Activated CD8-positive, alpha-beta memory T cell treated with anti-CD3 and anti-CD28 coated beads for 24 hours (primary cell): ENCODE measurements around the gene KIF20A.
"Not testable (repeated sequence)": the region's sequence is repeated elsewhere in the genome, so short reads cannot be mapped to it uniquely, and the experiment has no call there.

Source experiments
- DNase-seq: peaks from one replicate; pipeline ENCODE4 v3.0.0-alpha.2; 2020

KIF20A gene

GRCh38 chr5:138178516-138179276, at the start of gene KIF20A, which contains the start of gene BRD8:
Gene KIF20A (plus strand): TSS chr5:138179112. CDS start chr5:138179681, 569 bp downstream.
Gene BRD8 (minus strand): TSS chr5:138178630. CDS start chr5:138178614, 16 bp downstream.
- DNase-seq, result peak; percentile 91

- DNase-seq, result no peak
Observed at GRCh38 chr5:138129347-138129746, 49.6 kb upstream of the KIF20A start.

GRCh38 chr5:138132543-138132942, 46.4 kb upstream of the KIF20A start:
- no peak for DNase-seq

- no peak for DNase-seq
Observed at GRCh38 chr5:138138949-138139780, 39.7 kb upstream of the KIF20A start, which contains the start of gene NME5. Gene NME5 (minus strand): TSS chr5:138139428. CDS start chr5:138138780, 648 bp downstream.

- no peak for DNase-seq
Observed at GRCh38 chr5:138139781-138140090, 39.2 kb upstream of the KIF20A start.

- no peak for DNase-seq
Observed at GRCh38 chr5:138140268-138140667, 38.6 kb upstream of the KIF20A start.

- no peak for DNase-seq
Observed at GRCh38 chr5:138141734-138142133, 37.2 kb upstream of the KIF20A start.

GRCh38 chr5:138143578-138143977, 35.3 kb upstream of the KIF20A start:
- DNase-seq, result not testable (repeated sequence)

GRCh38 chr5:138148811-138149210, 30.1 kb upstream of the KIF20A start:
- DNase-seq, result no peak

GRCh38 chr5:138149530-138149929, 29.4 kb upstream of the KIF20A start:
- DNase-seq, result no peak

GRCh38 chr5:138155977-138156376, 22.9 kb upstream of the KIF20A start:
- not testable (repeated sequence) for DNase-seq

- no peak for DNase-seq
Observed at GRCh38 chr5:138157626-138158025, 21.3 kb upstream of the KIF20A start.

- DNase-seq, result no peak
Observed at GRCh38 chr5:138159666-138160065, 19.2 kb upstream of the KIF20A start.

- DNase-seq, result no peak
Observed at GRCh38 chr5:138160706-138161105, 18.2 kb upstream of the KIF20A start.

- no peak for DNase-seq
Observed at GRCh38 chr5:138163721-138164120, 15.2 kb upstream of the KIF20A start.

GRCh38 chr5:138169124-138169523, 9.8 kb upstream of the KIF20A start:
- DNase-seq, result no peak

- DNase-seq, result no peak
Observed at GRCh38 chr5:138170299-138170698, 8.6 kb upstream of the KIF20A start.

GRCh38 chr5:138177941-138178515, 884 bp upstream of the KIF20A start:
- DNase-seq, result no peak

- no peak for DNase-seq
Observed at GRCh38 chr5:138179277-138179857, 455 bp downstream of the KIF20A start.

- no peak for DNase-seq
Observed at GRCh38 chr5:138180183-138180782, 1.4 kb downstream of the KIF20A start.

- no peak for DNase-seq
Observed at GRCh38 chr5:138180841-138181240, 1.9 kb downstream of the KIF20A start.

GRCh38 chr5:138182808-138183207, 3.9 kb downstream of the KIF20A start:
- DNase-seq, result no peak

GRCh38 chr5:138186002-138186447, 7.1 kb downstream of the KIF20A start:
- no peak for DNase-seq
